GM13976 (cell line): ENCODE results near the gene GPR176.

Experiments
- DNase-seq: peaks from one replicate; pipeline ENCODE4 v3.0.0; 2012; ENCODE audit warnings: low spot score
- in situ Hi-C: fragments of 300-500 bp; cut with MboI; formaldehyde crosslinking; loops from one replicate; pipeline ENCODE4 v1.12.0; 2022; ENCODE audit warnings: low sequenced_read_pairs, mixed read lengths, inconsistent platforms; ENCODE audit not compliant: unreplicated experiment
- TF ChIP-seq, protein P1 (sequence below): IDR thresholded peaks from 2 replicates; pipeline ENCODE4 v1.5.1; 2012; ENCODE audit warnings: borderline replicate concordance, mild to moderate bottlenecking; ENCODE audit not compliant: insufficient read depth; ENCODE audit errors: extremely low read depth, missing control alignments, control extremely low read depth

Gene GPR176

DNA sequence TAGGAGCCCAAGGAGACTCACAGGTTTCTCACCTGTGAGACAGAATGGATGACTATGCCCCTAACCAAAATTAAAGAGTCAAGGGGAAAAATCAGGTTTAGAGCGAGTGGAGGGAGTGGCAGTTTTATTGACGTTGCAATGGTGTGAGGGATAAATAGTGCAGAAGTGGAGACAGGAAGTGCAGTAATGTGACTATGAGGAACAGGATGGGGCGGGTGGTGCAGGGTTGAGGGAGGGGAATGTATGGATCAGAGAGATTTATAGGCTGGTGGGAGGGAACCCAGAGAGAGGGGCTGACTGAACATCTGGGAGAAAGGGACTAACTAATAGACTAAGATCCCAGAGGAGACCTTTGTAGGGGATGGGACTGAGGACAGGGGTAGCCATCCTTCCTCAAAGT is 40.3 kb upstream of the GPR176 start:
- in situ Hi-C loops = no loop called here
- no peak for DNase-seq
- TF ChIP-seq, protein P1, sequence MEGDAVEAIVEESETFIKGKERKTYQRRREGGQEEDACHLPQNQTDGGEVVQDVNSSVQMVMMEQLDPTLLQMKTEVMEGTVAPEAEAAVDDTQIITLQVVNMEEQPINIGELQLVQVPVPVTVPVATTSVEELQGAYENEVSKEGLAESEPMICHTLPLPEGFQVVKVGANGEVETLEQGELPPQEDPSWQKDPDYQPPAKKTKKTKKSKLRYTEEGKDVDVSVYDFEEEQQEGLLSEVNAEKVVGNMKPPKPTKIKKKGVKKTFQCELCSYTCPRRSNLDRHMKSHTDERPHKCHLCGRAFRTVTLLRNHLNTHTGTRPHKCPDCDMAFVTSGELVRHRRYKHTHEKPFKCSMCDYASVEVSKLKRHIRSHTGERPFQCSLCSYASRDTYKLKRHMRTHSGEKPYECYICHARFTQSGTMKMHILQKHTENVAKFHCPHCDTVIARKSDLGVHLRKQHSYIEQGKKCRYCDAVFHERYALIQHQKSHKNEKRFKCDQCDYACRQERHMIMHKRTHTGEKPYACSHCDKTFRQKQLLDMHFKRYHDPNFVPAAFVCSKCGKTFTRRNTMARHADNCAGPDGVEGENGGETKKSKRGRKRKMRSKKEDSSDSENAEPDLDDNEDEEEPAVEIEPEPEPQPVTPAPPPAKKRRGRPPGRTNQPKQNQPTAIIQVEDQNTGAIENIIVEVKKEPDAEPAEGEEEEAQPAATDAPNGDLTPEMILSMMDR = no peak

DNA sequence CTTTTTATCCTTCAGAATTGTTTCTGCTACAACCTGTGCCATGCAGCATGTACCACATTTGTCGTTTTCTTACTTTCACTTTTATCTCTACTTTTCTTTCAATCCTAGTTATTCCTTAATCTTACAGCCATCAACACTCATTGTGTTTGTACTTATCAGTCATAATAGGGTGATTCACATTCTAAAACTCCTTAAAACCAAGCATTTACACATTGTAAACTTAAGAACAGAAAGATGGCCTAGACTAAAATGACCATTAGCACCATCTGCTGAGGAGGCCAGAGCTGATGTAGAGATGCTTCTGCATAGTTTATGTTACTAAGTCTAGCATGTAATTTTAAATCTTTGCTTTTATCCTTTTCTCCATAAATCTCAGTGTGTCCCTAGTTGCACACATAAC is 39.3 kb upstream of the GPR176 start:
- DNase-seq = no peak
- in situ Hi-C loops = no loop called here
- TF ChIP-seq, protein P1 = no peak

DNA sequence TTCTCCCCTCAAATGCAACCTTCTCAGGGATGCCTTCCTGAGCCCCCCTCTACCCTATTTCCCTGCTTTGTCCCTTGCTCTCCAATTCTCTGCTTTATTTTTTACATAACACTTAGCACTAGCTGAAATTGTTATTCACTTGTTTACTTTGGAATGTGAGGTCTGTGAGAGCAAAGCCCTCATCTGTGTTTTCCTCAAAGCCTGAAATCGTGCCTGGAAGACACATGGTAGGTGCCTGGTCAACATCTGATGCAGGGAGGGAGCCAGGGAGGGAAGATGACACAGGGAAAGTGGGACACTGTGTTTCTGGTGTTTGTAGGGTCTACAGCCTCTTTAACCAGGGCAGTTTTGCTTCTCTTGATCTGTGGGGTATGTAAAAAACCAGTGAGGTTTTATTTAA is 37.4 kb upstream of the GPR176 start:
- in situ Hi-C loops = no loop called here
- TF ChIP-seq, protein P1 = no peak
- DNase-seq = no peak

DNA sequence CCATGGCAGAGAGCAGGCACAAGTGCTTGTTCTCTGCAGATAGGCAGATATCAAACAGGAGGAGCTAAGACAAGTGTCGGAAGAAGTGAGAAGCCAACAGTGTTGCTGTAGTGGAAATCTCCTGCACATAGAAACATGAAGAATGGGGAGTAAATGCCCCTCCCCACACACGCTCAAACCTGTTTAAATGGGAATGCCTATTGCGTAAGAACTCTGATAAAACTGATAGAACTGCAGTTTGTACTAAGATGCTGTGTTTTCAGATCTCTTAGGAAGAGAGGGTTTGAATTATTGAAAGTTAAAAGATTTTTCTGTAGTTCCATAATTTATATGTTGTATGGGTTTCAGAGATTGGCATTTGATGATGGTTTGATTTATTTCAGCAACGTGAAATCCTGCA is 33.5 kb upstream of the GPR176 start:
- no peak for DNase-seq
- TF ChIP-seq, protein P1 = no peak
- in situ Hi-C loops = no loop called here

DNA sequence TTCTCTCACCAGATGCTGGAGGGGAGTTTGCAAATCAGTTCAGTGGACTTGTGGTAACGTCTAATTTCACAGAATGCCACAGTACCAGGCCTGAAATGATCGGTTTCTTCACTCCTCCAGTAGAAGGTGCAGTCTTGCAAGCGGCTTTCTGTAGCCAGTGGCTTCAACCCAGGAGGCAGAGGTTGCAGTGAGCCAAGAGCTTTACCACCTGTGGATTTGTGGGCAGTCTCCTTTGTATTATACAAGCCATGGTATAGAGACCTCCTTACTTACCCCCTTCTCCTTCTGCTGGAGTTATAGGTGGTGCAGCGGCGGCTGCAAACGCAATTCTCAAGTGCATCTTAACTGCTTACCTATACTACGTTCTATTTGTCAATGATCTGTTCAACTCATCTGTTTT is 31.5 kb upstream of the GPR176 start:
- in situ Hi-C loops = no loop called here
- no peak for DNase-seq
- TF ChIP-seq, protein P1 = no peak

DNA sequence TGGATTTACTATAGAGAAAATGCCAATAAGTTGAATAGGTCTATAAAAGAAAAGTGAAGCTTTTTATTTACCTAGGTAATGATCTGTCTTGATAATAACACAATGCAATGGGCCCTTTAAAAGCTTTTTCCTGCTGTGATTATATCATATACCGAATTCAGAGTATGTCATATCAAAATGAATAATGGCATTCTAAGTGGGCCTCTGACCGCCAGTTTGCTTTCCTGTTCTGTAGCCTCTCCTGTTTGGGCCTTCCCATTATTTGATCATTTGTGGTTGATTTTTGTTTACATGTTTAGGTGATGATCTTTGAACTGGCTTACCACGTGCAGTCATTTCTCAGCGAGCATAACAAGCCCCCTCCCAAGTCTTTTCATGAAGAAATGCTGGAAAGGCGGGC is 28.8 kb upstream of the GPR176 start:
- in situ Hi-C loops = no loop called here
- TF ChIP-seq, protein P1 = no peak
- DNase-seq = no peak
